ENCODE data around the gene MSL1. TPM values are rescaled to one million over a fixed set of nuclear protein-coding genes. Genes with fewer than 3 reads are reported as not detected.

The MSL1 gene
- total RNA-seq, 8 experiments from 2014 or later: 38.9 to 89.2 (median 75.5) TPM

DNA sequence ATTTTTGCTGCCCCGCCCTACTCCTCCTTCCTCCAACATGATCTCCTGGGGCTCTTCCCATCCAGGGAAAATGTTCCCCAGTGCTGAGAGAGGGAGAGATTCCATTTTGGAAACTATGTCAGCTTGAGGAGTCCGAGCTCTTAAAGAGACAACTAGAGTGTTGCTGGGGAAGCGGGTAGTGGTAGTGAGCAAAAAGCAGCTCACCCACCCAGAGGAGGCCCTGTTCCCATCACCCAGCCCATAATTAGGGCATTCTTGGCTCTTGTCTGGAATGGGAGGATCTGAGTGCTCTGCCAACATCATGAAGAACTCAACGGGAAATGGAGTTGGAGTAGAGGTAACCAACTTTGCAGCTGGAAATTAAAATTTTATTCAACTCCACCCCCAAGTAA lies 9.1 kb upstream of the MSL1 start:
- peak in 1 of 8 experiments; percentile 2 for ATAC-seq (replicated peaks in 6 of 8)
- in situ Hi-C loops (cut with MboI; ENCODE audit: low pct_unique_long_range_greater_than_20kb in 2 of 9, low sequenced_read_pairs in 9 of 9, unreplicated experiment in 9 of 9): no loop called here
- Histone ChIP-seq H3K4me1 (replicated peaks in 1 of 2) (peaks cover 55 to 56% of the 10 kb centered on the region in 2 donors), H3K27ac (peak overlapping the region in 1 of 2 donors; percentile 63), H3K4me3 (no peak overlapping the region)
- WGBS, 10 experiments: 17 to 100% (median 82%) methylated on average over 1 to 3 of the region's 4 CpGs; no CpG with 5 or more reads in 5 of the 10 experiments

DNA sequence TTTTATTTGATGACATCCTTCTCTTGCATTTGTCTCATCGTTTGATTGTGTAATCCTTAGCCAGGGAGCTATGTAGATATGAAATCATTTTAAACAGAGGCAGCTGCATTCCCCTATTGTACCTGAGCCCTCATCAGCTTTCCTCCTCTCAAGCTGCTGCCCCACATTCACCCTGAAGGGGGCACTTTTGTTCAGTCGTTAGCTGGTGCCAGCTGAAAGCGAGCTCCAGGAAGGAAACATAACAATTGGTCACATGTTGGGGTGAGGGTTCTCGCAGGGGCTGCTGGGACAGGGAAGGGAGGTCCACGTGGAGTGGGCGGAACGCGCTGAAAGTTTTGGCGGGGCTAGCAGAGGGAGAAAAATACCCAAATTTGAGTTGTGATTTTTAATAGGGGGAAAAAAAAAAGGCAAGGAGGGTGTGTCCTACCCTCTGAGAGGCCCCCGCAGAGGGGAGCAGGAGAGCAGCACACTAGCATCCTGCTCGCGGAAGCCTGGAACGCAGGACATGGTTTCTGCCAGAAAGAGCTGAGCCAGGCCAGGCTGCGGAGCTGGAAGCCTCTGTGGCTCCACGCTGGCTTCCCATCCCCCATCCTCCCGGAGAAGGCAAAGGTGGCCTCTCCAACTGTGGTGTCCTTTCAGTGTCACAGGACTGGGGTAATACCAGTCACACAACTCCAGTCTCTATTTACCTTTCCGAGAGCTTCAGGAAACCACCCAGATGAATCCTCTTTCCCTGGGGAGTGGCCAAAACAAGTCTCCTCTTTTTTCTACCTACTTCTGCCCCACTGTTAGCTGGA lies 8.5 kb upstream of the MSL1 start:
- ATAC-seq (replicated peaks in 6 of 8): peak; percentile 66 to 82 (median 74)
- WGBS, 10 experiments: 0 to 83% (median 3%) methylated on average over 1 to 13 of the region's 17 CpGs
- in situ Hi-C loops (cut with MboI; ENCODE audit: low pct_unique_long_range_greater_than_20kb in 2 of 9, low sequenced_read_pairs in 9 of 9, unreplicated experiment in 9 of 9): no loop called here
- peak overlapping the region; percentile 19 to 31 (median 23) for H3K4me3 ChIP-seq
- H3K27ac ChIP-seq: peak overlapping the region; percentile 78 to 90
- peaks cover 49 to 50% of the 10 kb centered on the region in 2 donors for H3K4me1 ChIP-seq (replicated peaks in 1 of 2)

DNA sequence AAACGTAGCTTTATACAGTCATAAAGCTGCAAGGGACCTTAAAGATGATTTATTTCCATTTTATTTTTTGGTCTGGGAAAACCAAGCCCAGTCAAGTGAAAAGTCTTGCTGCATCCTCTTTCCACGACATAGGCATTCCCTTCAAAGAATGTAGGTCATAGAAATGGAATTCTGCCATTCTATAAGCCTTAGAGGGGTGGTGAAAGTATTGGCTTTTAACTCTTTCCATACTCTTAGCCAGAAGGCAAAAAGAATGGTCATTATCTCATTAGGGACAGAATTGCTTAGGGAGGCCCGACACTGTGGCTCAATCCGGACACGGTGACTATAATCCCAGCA lies 7.9 kb upstream of the MSL1 start:
- 0 to 53% (median 7%) methylated on average over 1 to 4 of the region's 5 CpGs for WGBS, 10 experiments
- in situ Hi-C loops (cut with MboI; ENCODE audit: low pct_unique_long_range_greater_than_20kb in 2 of 9, low sequenced_read_pairs in 9 of 9, unreplicated experiment in 9 of 9): no loop called here
- Histone ChIP-seq H3K27ac (peak overlapping the region; percentile 78 to 90), H3K4me3 (peak overlapping the region in 4 of 5 donors; percentile 19 to 31 (median 22)), H3K4me1 (replicated peaks in 1 of 2) (peaks cover 46% of the 10 kb centered on the region in 2 donors)
- no peak for ATAC-seq (replicated peaks in 6 of 8)

DNA sequence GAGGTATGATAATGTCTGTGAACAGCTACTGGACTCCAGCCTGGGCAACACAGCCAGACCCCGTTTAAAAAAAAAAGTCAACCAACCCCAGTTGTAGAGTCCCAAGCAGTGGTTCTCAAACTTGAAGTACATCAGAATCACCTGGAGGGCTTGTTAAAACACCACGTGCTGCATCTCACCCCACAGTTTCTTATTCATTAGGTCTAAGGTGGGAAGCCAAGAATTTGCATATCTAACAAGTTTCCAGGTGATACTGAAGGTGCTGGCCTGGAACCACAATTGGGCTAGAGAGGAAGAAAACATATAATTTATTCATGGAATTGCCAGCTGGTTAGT lies 6.7 kb upstream of the MSL1 start:
- peaks cover 44% of the 10 kb centered on the region in 2 donors for H3K4me1 ChIP-seq (replicated peaks in 1 of 2)
- no peak overlapping the region for H3K27ac ChIP-seq
- no peak overlapping the region for H3K4me3 ChIP-seq
- 50 to 80% (median 68%) methylated on average over 1 to 2 of the region's 2 CpGs; no CpG with 5 or more reads in 5 of the 10 experiments for WGBS, 10 experiments
- no peak for ATAC-seq (replicated peaks in 6 of 8)
- in situ Hi-C loops (cut with MboI; ENCODE audit: low pct_unique_long_range_greater_than_20kb in 2 of 9, low sequenced_read_pairs in 9 of 9, unreplicated experiment in 9 of 9): no loop called here

DNA sequence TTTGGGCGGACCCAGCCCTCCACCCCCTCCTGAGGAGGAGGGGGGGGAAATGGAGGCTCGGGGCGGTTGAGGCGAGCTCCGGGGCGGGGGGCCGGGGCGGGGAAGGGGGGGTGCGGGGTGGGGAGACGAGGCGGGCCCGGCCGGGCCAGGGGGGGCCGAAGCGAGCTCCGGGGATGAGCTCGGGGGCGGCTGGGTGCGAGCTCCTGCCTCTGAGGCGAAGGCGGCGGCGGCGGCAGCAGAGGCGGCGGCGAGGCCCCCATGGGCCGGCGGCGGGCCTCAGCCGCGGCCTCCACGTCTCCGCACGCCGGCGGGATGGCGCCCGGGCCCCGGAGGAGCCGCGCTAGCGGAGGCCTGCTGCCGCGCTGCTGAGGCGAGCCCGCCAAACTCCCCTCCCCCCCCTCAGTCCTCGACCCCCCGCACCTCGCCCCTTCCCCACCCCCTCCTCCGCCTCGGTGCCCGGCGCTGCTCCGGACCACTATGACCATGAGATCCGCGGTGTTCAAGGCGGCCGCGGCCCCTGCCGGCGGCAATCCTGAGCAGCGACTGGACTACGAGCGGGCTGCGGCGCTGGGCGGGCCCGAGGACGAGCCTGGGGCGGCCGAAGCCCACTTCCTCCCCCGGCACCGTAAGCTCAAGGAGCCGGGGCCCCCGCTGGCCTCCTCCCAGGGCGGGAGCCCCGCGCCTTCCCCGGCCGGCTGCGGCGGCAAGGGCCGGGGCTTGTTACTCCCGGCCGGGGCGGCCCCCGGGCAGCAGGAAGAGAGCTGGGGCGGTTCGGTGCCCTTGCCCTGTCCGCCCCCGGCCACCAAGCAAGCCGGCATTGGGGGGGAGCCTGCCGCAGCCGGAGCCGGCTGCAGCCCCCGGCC lies 596 bp downstream of the MSL1 start:
- in situ Hi-C loops (cut with MboI; ENCODE audit: low pct_unique_long_range_greater_than_20kb in 2 of 9, low sequenced_read_pairs in 9 of 9, unreplicated experiment in 9 of 9): no loop called here
- H3K27ac ChIP-seq: peak overlapping the region; percentile 95 to 98
- peak; percentile 17 to 52 (median 44) for ATAC-seq (replicated peaks in 6 of 8)
- H3K4me1 ChIP-seq (replicated peaks in 1 of 2): peaks cover 7 to 14% of the 10 kb centered on the region in 2 donors
- peak overlapping the region; percentile 87 to 100 (median 91) for H3K4me3 ChIP-seq
- no CpG with 5 or more reads among the region's 97 CpGs for WGBS, 10 experiments

DNA sequence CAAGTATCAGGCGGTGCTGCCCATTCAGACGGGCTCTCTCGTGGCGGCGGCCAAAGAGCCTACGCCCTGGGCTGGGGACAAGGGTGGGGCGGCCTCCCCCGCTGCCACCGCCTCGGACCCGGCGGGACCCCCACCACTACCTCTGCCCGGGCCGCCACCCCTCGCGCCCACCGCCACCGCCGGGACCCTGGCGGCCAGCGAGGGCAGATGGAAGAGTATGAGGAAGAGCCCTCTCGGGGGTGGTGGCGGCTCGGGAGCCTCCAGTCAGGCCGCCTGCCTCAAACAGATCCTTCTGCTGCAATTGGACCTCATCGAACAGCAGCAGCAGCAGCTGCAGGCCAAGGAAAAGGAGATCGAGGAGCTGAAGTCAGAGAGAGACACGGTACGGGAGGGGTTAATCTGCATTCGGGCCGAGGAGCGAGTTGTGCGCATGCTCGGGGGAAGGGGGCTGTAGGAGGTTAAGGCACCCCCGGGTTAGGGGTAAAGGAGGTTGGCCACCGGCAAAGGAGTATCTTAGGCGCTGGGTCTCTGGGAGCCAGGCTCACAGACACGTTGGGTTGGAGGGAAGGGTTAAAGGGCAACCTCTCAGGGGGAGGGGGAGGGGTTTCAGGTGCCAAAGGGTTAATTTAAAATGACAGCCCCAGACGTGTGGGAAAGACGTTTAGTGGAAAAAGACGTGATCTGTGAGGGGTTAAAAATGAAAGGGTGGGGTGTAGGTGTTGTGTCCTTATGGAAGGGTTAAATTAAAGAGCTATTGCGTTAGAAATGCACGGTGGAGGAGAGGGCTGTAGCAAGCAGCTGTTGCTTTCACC lies 1.4 kb downstream of the MSL1 start:
- in situ Hi-C loops (cut with MboI; ENCODE audit: low pct_unique_long_range_greater_than_20kb in 2 of 9, low sequenced_read_pairs in 9 of 9, unreplicated experiment in 9 of 9): no loop called here
- Histone ChIP-seq H3K4me3 (peak overlapping the region; percentile 87 to 100 (median 91)), H3K27ac (peak overlapping the region; percentile 95 to 98), H3K4me1 (replicated peaks in 1 of 2) (peaks cover 7 to 14% of the 10 kb centered on the region in 2 donors)
- peak; percentile 1 to 34 (median 23) for ATAC-seq (replicated peaks in 6 of 8)
- WGBS, 10 experiments: 0 to 17% (median 1%) methylated on average over 1 to 13 of the region's 43 CpGs; no CpG with 5 or more reads in 5 of the 10 experiments

DNA sequence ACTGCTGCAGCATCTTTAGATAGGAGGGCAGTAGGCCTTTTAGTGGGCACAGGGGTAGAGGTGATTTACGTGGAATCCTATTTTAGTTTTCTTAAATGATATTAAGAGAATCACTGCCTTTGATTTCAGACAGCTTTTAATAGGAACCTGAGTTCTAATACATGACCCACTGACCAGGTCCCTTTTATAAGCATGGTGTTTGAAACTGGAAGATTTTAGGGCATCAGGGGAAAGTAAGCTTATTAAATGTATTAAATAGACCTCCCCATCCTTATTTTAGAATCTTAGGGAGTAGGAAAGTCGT lies 2.0 kb downstream of the MSL1 start:
- 0% methylated on average over 1 to 2 of the region's 2 CpGs; no CpG with 5 or more reads in 5 of the 10 experiments for WGBS, 10 experiments
- Histone ChIP-seq H3K27ac (peak overlapping the region; percentile 95 to 98), H3K4me3 (peak overlapping the region; percentile 87 to 100 (median 91)), H3K4me1 (replicated peaks in 1 of 2) (peaks cover 7 to 14% of the 10 kb centered on the region in 2 donors)
- in situ Hi-C loops (cut with MboI; ENCODE audit: low pct_unique_long_range_greater_than_20kb in 2 of 9, low sequenced_read_pairs in 9 of 9, unreplicated experiment in 9 of 9): no loop called here
- ATAC-seq (replicated peaks in 6 of 8): no peak

DNA sequence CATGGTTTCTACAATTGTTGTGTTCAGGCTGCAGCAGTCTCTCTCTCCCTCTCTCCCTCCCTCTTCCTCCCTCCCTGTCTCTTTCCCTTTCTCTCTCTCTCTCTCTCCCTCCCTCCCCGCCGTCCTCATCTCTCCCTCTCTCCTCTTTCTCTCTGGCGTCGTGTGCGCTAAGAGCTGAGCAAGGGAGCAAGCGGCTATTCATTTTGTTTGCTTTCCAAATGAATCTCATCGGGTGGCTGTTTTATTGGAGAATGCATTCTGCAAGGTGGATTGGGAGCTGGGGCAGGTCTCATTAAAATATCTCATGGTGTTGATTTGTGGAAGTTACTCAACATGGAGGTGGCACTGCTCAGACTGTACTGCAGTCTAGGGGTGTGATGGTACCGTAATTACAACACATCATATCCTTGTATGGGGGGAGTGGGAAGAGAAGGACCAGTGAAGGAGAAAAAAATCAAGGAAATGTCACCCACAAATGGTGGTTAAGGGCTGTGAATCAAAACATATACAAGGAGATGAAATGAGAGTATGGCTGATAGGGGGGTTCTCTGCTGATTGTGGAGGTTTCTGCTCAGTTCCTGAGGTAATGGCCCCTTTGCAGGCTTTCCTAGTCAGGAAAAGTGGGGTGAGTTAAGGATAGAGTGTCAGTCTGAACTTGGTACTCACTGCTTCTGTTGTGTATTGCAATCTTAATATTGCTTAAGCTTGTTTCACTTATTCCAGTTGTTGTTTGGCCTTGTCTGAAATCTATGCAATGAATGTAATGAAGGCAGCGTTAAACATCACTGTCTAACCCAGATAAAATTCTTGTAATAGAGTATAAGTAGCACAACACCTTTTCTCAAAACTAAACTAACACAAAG lies 2.7 kb downstream of the MSL1 start:
- in situ Hi-C loops (cut with MboI; ENCODE audit: low pct_unique_long_range_greater_than_20kb in 2 of 9, low sequenced_read_pairs in 9 of 9, unreplicated experiment in 9 of 9): no loop called here
- peaks cover 7 to 14% of the 10 kb centered on the region in 2 donors for H3K4me1 ChIP-seq (replicated peaks in 1 of 2)
- 0 to 100% (median 28%) methylated on average over 1 to 9 of the region's 9 CpGs; no CpG with 5 or more reads in 2 of the 10 experiments for WGBS, 10 experiments
- H3K4me3 ChIP-seq: peak overlapping the region; percentile 87 to 100 (median 91)
- H3K27ac ChIP-seq: peak overlapping the region; percentile 23 to 95
- ATAC-seq (replicated peaks in 6 of 8): peak in 2 of 8 experiments; percentile 1 to 6

DNA sequence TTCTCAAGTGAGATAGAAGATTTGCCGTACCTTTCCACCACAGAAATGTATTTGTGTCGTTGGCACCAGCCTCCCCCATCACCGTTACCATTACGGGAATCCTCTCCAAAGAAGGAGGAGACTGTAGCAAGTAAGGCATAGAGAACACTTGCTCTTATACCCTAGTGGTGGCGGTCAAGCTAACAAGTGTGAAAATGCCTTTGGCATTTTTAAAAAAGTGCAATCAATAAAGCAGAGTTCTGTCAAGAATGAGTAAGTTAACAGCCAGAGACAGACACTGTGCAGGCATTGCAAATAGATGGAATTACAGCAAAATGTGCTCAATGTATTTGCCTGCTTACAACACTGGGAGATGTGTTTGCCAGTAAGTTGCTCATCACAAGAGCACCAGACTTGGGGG lies 7.7 kb downstream of the MSL1 start:
- H3K4me3 ChIP-seq: no peak overlapping the region
- in situ Hi-C loops (cut with MboI; ENCODE audit: low pct_unique_long_range_greater_than_20kb in 2 of 9, low sequenced_read_pairs in 9 of 9, unreplicated experiment in 9 of 9): no loop called here
- peaks cover 0 to 3% of the 10 kb centered on the region in 2 donors for H3K4me1 ChIP-seq (replicated peaks in 1 of 2)
- 80 to 100% (median 93%) methylated on average over 1 to 5 of the region's 5 CpGs; no CpG with 5 or more reads in 4 of the 10 experiments for WGBS, 10 experiments
- ATAC-seq (replicated peaks in 6 of 8): no peak
- no peak overlapping the region for H3K27ac ChIP-seq

DNA sequence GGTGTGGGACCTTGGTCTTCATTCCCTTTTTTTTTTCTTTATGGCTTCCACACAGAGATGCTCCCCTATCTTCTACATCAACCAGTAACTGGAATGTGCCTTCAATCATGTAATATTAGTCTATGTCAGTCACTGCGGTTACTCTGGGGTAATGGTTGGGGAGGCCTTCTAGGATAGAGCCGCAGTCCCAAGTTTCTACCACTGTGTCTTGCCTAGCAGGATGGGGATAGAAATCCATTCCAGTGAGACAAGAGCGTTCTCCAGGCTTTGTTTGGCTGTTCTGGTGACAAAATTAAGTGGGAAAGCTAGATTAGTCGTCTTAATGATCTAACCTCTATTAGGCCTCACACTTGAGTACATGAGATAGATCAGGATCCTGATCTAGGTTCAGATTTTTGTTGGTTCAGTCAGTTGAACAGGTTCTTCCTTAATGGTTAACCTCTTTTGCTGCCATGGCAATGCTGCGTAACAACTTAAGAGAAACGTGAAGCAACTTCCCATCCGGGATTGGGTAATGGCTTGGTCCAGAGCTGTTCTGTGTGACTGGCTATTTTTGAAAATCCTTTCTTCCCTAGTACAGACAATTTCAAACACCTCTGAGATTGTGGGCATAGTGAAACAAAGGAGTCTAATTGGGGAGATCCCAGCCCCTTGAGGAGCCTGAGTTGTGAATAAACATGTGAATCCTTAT lies 8.7 kb downstream of the MSL1 start:
- in situ Hi-C loops (cut with MboI; ENCODE audit: low pct_unique_long_range_greater_than_20kb in 2 of 9, low sequenced_read_pairs in 9 of 9, unreplicated experiment in 9 of 9): no loop called here
- WGBS, 10 experiments: 76 to 100% (median 92%) methylated on average over 2 to 6 of the region's 7 CpGs; no CpG with 5 or more reads in 2 of the 10 experiments
- Histone ChIP-seq H3K4me3 (no peak overlapping the region), H3K4me1 (replicated peaks in 1 of 2) (no peaks in the 10 kb centered on the region), H3K27ac (no peak overlapping the region)
- ATAC-seq (replicated peaks in 6 of 8): no peak

DNA sequence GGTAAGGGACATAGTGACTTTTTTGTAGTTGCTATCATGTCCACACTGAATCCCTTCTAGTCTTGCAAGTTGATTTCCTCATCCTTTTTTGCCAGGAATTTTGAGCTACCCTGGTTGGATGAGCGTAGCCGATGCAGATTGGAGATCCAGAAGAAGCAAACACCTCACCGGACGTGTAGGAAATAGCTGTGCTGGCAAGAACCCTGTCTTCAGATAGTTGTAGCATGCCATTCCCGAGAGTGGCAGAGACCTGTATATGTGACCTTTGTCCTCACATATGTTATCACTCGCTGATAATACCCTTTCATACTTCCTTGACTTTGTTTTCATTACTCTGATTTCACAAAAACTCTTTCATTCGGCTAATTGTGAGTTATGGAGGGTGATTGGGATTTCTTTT lies 12.4 kb downstream of the MSL1 start:
- ATAC-seq (replicated peaks in 6 of 8): no peak
- in situ Hi-C loops (cut with MboI; ENCODE audit: low pct_unique_long_range_greater_than_20kb in 2 of 9, low sequenced_read_pairs in 9 of 9, unreplicated experiment in 9 of 9): no loop called here
- Histone ChIP-seq H3K27ac (no peak overlapping the region), H3K4me1 (replicated peaks in 1 of 2) (peaks cover 4% of the 10 kb centered on the region in 2 donors), H3K4me3 (no peak overlapping the region)
- WGBS, 10 experiments: 40 to 100% (median 84%) methylated on average over 1 to 7 of the region's 7 CpGs; no CpG with 5 or more reads in 2 of the 10 experiments

Measured in motor neuron (in vitro differentiated cells).